ENCODE measurements around the gene MMP17. TPM values are rescaled to one million over a fixed set of nuclear protein-coding genes. Genes with fewer than 3 reads are reported as not detected.

Gene MMP17
- polyA plus RNA-seq, 1 donor from 2014 or later = 3.4 TPM

DNA sequence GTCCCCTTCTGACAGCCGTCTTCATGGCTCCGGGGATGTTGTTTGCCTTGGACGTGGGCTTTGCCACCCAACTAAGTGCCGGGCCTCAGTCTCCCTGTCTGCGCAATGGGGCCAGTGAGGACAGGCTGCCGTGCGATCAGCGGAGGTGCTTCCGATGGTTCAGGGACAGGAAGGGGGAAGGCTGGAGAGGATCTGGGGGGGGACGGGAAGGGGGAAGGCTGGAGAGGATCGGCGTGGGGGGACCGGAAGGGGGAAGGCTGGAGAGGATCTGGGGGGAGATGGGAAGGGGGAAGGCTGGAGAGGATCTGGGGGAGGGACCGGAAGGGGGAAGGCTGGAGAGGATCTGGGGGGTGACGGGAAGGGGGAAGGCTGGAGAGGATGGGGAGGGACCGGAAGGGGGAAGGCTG, 3.4 kb downstream of the MMP17 start:
- Mint-ChIP-seq H3K4me3 (peak overlapping the region in 1 of 4 donors; percentile 90), H3K9me3 (no peaks in the 10 kb centered on the region), H3K4me1 (peaks cover 0 to 7% (median 0%) of the 10 kb centered on the region in 3 donors), H3K27me3 (peaks cover 22% of the 10 kb centered on the region), H3K36me3 (no peaks in the 10 kb centered on the region), H3K27ac (no peak overlapping the region)

DNA sequence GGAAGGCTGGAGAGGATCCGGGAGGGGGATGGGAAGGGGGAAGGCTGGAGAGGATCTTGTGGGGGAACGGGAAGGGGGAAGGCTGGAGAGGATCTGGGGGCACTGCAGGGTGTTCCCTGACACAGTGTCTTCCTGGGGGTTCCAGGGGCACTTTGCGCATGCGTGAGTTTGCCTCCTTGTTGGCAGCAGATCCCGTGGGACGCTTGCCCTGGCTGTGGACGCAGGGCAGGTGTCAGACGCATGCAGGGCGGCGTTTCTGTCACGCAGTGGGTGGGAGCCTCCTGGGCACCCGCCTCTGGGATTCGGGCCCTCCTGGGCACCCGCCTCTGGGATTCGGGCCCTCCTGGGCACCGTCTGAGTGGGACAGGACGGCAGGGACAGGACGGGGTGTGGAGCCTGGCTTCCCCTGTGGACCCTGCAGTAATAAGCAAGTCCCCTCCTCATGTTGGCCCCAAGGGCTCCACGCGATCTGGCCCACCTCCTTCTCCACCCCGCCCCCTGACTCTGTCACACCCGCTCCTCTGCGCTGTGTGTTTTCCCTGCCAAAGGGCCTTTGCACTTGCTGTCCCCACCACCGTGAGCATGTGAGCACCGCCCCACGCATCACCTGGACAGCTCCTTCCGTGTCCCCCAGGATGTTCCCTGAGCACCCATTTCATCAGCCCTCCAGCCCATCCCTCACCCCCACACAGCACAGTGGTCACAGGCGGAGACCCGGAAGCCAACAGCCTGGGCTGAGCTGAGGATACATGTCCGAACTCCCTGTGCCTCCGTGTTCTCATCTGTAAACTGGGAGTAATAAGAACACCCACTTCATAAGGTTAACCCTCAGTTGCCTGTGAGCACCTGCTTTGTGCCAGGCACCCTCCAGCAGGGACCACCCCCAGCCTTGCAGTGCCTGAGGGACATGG, 4.4 kb downstream of the MMP17 start:
- Mint-ChIP-seq H3K4me1 (peaks cover 0 to 6% (median 0%) of the 10 kb centered on the region in 3 donors), H3K27me3 (peaks cover 17% of the 10 kb centered on the region), H3K27ac (peak overlapping the region in 1 of 3 donors; percentile 31), H3K9me3 (no peaks in the 10 kb centered on the region), H3K4me3 (peak overlapping the region in 1 of 4 donors; percentile 17), H3K36me3 (no peaks in the 10 kb centered on the region)

DNA sequence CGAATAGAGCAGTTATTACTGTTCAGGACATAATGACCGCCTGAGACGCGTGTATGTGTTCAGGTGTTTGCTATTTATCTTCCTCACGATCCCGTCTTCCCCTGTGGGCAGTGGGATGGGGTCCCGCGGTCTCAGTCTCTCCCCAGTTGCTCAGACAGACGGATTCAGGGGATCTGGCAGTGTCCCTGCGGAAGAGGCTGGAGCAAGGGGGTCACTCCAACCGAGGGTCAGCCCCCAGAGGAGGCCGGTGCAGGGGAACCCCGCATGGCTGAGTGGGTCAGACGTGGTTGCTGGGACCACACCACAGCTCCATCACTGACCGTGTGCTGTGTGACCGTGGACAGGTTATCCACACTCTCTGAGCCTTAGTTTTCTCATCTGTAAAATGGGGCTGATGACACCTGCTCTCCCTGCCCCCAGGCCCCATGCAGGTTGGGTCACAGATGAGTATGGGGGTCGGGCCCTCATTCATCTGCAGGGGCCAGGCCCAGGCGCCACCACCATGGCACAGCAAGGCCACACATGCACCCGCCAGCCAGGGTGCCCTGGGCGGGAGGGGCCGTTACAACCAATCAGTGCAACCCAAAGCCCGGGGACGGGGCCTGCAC, 5.2 kb downstream of the MMP17 start:
- H3K4me3 Mint-ChIP-seq = no peak overlapping the region

DNA sequence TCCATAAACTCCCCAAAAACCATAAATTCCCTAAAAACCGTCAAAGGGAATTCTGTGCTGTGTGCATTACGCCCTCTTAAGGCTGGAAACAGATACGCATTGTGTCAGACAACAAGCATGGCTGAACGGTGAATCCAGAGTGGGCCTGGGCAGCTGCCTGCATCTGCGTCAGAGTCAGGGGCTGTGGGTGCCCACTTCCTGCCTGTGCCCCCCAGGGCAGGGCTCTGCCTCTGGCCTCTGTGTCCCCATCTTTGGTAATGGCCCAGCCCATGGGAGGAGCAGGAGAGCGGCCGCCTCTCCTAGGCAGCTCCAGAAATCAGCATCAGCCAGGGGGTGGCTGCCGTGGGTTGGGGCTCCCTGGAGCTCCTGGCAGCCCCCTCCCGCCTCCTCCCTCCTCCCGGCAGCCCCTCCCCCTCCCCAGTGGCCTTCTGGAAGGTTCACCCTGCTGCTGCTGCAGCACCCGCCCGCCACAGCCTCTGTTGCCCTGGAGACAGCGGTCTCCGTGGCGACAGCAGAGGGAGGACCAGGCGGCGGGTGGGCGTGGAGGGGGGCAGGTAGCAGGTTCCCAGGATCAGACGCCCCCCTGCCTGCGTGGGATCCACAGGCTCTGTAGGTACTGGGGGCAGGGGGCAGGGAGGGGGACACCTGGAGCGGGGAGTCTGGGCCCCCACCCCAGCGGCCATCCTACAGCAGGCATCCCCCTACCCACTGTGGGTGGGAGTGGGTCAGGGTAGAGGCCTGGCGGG, 5.9 kb downstream of the MMP17 start:
- H3K36me3 Mint-ChIP-seq = no peaks in the 10 kb centered on the region
- H3K4me1 Mint-ChIP-seq = peaks cover 0 to 5% (median 0%) of the 10 kb centered on the region in 3 donors

More for the DNA sequence above, 5.2 kb downstream of the MMP17 start:
- peaks cover 0 to 5% (median 0%) of the 10 kb centered on the region in 3 donors for H3K4me1 Mint-ChIP-seq
- no peaks in the 10 kb centered on the region for H3K36me3 Mint-ChIP-seq
- H3K27me3 Mint-ChIP-seq = peaks cover 15% of the 10 kb centered on the region
- H3K9me3 Mint-ChIP-seq = no peaks in the 10 kb centered on the region
- H3K27ac Mint-ChIP-seq = peak overlapping the region in 1 of 3 donors; percentile 31

DNA sequence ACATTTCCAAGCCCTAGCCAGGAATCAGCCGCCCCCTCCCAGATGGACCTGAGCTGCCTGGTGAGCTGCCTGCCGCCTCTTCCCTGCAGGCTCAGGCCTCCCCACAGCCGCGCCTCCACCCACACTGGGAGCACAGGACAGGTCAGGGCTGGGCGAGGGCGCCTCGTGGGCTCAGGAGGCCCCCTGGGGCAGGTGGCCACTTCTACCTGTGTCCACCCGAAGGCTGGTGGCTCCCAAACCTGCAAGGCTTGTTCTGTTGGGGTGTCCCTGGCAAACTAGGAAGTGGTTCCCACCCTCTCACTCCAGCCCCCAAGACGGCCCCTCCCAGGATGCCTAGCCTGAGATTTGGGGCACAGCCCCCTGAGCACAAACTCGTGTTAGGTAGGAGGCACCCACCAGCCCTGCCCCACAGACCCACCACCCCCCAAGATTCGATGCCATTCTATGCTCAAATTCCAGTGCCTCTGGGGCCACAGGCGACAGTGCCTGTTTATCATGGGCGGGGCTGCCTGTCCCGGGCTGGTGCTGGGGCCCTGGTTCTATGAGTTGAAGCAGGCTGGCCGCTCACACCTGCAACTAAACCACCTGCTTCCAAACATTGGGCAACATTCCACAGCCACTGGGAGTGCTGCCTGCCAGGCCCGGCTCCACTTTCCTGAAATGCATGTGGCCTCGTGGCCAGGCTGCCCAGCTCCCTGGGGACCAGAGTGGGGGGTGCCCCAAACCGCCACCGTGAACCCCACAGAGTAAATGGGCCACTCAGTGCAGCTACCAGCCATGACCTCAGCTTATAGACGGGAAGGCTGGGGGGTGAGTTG, 6.8 kb downstream of the MMP17 start:
- Mint-ChIP-seq H3K4me3 (no peak overlapping the region), H3K36me3 (no peaks in the 10 kb centered on the region), H3K9me3 (no peaks in the 10 kb centered on the region), H3K4me1 (peaks cover 0 to 2% (median 0%) of the 10 kb centered on the region in 3 donors), H3K27ac (no peak overlapping the region), H3K27me3 (peaks cover 10% of the 10 kb centered on the region)

More for the DNA sequence above, 5.9 kb downstream of the MMP17 start:
- Mint-ChIP-seq H3K27ac (no peak overlapping the region), H3K27me3 (peaks cover 15% of the 10 kb centered on the region), H3K9me3 (no peaks in the 10 kb centered on the region), H3K4me3 (no peak overlapping the region)

DNA sequence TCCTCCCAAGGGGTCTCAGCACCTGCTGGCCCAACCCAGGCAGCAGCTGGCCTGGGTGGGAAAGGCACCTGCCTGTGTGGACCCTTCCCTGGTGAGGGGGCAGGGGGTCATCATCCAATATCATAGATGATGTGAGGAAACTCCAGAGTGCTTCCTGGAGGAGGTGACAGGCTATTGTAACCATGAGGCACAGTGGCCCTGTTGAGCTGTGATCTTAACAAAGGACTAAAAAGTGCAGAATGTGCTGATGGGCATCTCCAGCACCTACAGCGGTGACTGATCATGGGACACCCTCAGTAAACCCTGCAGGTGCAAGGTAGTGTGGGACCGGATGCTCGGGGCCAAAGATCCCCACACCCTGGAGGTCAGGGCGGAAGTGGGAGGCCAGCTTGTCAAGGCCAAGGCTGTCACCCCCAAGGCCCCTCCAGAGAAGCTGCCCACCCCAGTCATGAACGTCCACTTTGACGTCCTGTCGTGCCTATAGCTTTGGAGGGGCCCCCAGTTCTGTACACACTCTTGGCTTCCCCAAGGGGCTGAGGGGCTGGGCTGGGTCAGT, 7.5 kb downstream of the MMP17 start:
- Mint-ChIP-seq H3K9me3 (no peaks in the 10 kb centered on the region), H3K4me1 (peaks cover 0 to 2% (median 0%) of the 10 kb centered on the region in 3 donors), H3K27me3 (peaks cover 9% of the 10 kb centered on the region), H3K36me3 (no peaks in the 10 kb centered on the region), H3K4me3 (no peak overlapping the region), H3K27ac (no peak overlapping the region)

DNA sequence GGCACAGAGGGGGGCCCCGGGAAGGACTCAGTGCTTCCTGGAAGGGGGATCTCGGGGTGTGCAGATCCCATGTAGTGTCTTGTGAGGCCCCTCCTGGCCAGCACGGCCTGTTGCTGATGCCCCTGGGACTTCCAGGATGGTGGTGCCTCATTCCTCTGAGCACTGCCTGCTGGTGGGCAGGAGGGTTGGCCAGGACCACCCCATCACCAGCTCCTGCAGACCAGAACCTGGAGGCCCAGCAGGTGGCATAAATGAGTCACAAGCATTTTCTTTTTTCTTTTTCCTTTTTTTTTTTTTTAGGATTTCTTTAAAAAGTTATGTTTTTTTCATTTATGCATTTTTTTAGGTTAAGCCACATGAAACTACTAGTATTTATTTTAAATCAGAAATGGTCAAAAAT, 8.0 kb downstream of the MMP17 start:
- Mint-ChIP-seq H3K4me1 (no peaks in the 10 kb centered on the region), H3K27me3 (peaks cover 5% of the 10 kb centered on the region), H3K27ac (no peak overlapping the region), H3K4me3 (no peak overlapping the region), H3K9me3 (no peaks in the 10 kb centered on the region), H3K36me3 (no peaks in the 10 kb centered on the region)

DNA sequence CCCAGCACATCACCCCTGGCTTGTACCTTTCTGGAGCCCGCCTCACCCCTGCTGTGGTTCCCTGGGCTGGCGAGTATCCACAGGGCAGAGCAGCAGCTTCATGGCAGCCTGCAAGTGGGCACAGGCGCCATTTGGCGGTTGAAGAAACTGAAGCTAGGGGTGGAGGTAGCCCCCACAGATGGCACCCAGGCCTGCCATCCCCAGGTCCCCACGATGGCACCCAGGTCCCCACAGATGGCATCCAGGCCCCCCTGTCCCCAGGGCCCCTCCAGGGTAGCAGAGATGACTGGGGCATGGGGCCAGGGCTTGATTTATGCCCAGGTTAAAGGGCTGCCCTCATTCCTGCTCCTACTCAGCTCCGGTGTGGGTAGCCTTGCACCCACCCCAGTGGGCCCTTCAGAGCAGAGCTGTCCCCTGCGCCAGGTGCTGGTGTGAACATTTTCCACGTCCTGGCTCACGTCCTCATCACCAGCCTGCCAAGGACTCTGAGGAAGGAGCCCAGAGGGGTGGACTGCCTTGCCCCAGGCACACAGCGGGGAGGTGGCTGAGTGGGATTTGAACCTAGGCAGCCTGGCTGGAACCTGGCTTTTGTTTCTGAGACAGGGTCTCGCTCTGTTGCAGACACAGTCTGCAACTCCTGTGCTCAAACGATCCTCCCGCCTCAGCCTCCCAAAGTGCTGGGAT, 8.7 kb downstream of the MMP17 start:
- Mint-ChIP-seq H3K27me3 (peaks cover 5% of the 10 kb centered on the region), H3K4me1 (no peaks in the 10 kb centered on the region), H3K27ac (no peak overlapping the region), H3K36me3 (no peaks in the 10 kb centered on the region), H3K4me3 (no peak overlapping the region), H3K9me3 (no peaks in the 10 kb centered on the region)

DNA sequence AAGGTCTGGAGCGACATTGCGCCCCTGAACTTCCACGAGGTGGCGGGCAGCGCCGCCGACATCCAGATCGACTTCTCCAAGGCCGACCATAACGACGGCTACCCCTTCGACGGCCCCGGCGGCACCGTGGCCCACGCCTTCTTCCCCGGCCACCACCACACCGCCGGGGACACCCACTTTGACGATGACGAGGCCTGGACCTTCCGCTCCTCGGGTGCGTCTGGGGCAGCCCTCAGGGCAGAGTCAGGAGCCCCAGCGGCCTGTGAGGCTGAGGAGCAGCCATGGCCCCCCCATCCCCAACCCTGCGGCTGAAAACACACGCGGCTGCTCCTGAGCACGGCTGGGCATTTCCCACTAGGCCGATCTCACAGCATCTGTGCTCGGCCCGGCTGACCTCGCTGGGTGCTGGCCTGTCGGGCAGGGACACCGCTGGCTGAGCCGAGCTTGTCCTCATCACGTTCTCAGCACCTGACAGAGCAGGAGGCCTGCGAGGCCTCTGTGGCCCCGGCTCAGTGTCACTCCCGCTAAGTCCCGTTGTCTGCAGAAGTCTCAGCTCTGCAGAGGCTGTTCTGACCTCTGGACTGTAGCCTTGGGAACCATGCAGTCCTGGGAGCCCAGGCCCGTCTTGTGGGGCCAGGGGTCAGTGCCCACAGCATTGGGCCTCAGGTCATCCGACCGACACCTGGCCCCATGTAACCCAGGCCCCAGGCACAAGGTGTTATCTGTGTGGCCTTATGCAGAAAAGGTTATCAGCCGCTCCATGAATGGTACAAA, 12.6 kb downstream of the MMP17 start:
- Mint-ChIP-seq H3K4me1 (no peaks in the 10 kb centered on the region), H3K27me3 (no peaks in the 10 kb centered on the region), H3K9me3 (no peaks in the 10 kb centered on the region), H3K4me3 (no peak overlapping the region), H3K36me3 (no peaks in the 10 kb centered on the region), H3K27ac (no peak overlapping the region)

DNA sequence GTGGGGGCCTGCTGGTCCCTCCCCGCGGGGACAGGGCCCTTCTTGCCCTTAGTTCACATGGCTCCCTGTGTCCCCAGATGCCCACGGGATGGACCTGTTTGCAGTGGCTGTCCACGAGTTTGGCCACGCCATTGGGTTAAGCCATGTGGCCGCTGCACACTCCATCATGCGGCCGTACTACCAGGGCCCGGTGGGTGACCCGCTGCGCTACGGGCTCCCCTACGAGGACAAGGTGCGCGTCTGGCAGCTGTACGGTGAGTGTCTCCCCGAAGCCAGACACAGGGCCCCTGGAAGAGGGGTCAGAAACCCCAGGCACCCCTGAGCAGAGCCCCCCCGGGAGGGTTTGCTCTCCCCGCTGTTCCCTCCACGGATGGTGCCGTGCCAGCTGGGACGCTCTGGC, 13.4 kb downstream of the MMP17 start:
- H3K36me3 Mint-ChIP-seq = no peaks in the 10 kb centered on the region
- no peaks in the 10 kb centered on the region for H3K9me3 Mint-ChIP-seq
- H3K4me3 Mint-ChIP-seq = no peak overlapping the region
- H3K27me3 Mint-ChIP-seq = no peaks in the 10 kb centered on the region
- no peak overlapping the region for H3K27ac Mint-ChIP-seq
- H3K4me1 Mint-ChIP-seq = no peaks in the 10 kb centered on the region

DNA sequence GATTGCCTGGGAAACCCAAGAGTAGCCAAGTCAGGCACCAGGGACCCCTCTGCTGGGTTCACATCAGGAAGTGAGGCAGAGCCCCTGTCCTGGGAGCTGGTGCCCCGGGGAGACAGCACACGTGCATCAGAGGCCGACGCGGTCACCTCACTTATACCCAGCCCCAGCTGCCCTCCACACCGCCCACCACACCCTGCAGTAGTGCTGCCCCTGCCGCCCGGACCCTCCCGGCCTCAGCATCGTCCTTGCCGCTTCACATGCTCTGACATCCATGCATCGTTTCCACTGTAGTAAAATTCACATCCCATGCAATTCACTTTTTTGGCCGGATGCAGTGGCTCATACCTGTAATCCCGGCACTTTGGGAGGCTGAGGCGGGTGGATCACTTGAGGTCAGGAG, 14.0 kb downstream of the MMP17 start:
- H3K9me3 Mint-ChIP-seq = no peaks in the 10 kb centered on the region
- no peaks in the 10 kb centered on the region for H3K4me1 Mint-ChIP-seq
- no peak overlapping the region for H3K27ac Mint-ChIP-seq
- no peaks in the 10 kb centered on the region for H3K36me3 Mint-ChIP-seq
- no peak overlapping the region for H3K4me3 Mint-ChIP-seq
- H3K27me3 Mint-ChIP-seq = no peaks in the 10 kb centered on the region

DNA sequence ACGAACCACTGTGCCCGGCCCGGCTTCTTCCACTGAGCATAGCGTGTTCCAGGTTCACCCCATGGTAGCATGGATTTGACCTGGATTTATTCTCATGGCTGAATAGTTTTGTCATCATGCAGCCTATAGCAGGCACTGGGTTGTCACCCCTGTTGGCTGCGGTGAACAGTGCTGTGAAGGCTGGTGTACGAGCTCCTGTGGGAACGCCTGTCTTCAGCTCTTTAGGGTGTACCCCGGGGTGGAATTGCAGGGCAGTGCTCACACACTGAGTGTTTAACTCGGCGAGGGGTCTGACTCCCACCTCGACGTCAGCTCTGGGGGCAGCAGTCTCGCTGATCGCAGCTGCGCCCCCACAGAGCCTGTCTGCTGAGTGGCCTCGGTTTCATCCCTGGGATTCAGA, 15.3 kb downstream of the MMP17 start:
- no peaks in the 10 kb centered on the region for H3K9me3 Mint-ChIP-seq
- no peaks in the 10 kb centered on the region for H3K4me1 Mint-ChIP-seq
- H3K27ac Mint-ChIP-seq = no peak overlapping the region
- H3K27me3 Mint-ChIP-seq = no peaks in the 10 kb centered on the region
- H3K4me3 Mint-ChIP-seq = no peak overlapping the region
- H3K36me3 Mint-ChIP-seq = no peaks in the 10 kb centered on the region

DNA sequence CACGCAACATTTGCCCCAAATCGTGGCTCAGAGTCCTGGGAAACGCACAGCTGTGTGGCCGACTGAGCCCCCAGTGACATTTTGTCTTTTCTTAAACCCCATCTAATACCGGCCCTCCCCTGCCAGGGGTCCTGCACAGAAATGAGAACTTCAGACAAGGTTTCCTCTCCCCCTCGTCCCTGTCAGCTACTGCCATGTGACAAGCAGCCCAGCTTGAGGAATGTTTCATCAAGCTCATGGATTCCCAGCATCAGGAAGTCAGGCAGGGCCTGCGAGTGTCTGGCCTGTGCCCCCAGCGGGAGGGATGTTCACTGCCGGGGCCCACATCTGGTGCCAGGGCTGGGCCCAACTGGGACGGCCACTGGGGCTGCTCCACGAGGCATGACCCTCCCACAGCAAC, 15.9 kb downstream of the MMP17 start:
- H3K27me3 Mint-ChIP-seq = no peaks in the 10 kb centered on the region

More for the DNA sequence above, 15.9 kb downstream of the MMP17 start:
- Mint-ChIP-seq H3K27ac (no peak overlapping the region), H3K4me1 (no peaks in the 10 kb centered on the region), H3K36me3 (no peaks in the 10 kb centered on the region), H3K9me3 (no peaks in the 10 kb centered on the region), H3K4me3 (no peak overlapping the region)

All from IgD-negative memory B cell (primary cell).